Astrocyte (in vitro differentiated cells and primary cell): Measurements from ENCODE around the gene LRRC4C.
"Not testable (repeated sequence)": the region's sequence is repeated elsewhere in the genome, so short reads cannot be mapped to it uniquely, and the experiment has no call there.

Experiments used
- EZH2 ChIP-seq: IDR thresholded peaks from 2 replicates; pipeline ENCODE4 v1.6.1; 2012; ENCODE audit warnings: mild to moderate bottlenecking, low read length, inconsistent platforms; ENCODE audit not compliant: insufficient read depth
- TF ChIP-seq, protein P1 (sequence below): IDR thresholded peaks from 2 replicates; pipeline ENCODE4 v1.5.1; 2011; ENCODE audit warnings: low read depth, mild to moderate bottlenecking, inconsistent platforms, low read length, moderate library complexity; ENCODE audit not compliant: insufficient read depth

DNA sequence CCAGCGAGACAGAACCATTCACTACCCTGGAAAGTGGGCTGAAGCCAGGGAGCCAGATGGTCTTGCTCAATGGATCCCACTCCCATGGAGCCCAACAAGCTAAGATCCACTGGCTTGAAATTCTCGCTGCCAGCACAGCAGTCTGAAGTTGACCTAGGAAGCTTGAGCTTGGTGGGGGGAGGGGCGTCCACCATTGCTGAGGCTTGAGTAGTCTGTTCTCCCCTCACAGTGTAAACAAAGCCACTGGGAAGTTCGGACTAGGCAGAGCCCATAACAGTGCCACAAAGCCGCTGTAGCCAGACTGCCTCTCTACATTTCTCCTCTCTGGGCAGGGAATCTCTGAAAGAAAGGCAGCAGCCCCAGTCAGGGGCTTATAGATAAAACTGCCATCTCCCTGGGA, 1266.9 kb downstream of the LRRC4C start:
- TF ChIP-seq EZH2, result not testable (repeated sequence)
- TF ChIP-seq, protein P1, sequence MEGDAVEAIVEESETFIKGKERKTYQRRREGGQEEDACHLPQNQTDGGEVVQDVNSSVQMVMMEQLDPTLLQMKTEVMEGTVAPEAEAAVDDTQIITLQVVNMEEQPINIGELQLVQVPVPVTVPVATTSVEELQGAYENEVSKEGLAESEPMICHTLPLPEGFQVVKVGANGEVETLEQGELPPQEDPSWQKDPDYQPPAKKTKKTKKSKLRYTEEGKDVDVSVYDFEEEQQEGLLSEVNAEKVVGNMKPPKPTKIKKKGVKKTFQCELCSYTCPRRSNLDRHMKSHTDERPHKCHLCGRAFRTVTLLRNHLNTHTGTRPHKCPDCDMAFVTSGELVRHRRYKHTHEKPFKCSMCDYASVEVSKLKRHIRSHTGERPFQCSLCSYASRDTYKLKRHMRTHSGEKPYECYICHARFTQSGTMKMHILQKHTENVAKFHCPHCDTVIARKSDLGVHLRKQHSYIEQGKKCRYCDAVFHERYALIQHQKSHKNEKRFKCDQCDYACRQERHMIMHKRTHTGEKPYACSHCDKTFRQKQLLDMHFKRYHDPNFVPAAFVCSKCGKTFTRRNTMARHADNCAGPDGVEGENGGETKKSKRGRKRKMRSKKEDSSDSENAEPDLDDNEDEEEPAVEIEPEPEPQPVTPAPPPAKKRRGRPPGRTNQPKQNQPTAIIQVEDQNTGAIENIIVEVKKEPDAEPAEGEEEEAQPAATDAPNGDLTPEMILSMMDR, result not testable (repeated sequence)
